Right ventricle myocardium superior (tissue), 1 donor: ENCODE measurements around the gene CACFD1. TPM values are rescaled to one million over a fixed set of nuclear protein-coding genes. Genes with fewer than 3 reads are reported as not detected.

Source experiments
- total RNA-seq: library from RNA; stranded (reverse); fragmentation: NEBNext Ultra II Directional; extraction: Animal tissue kit (Norgen Biotek cat#: 25700); gene quantifications from one replicate; pipeline ENCODE4 v1.2.1, GENCODE V29; 2021
- donor health status: DM: no; HTN: yes; CAD: no; lungs with severe emphysema.

The CACFD1 gene
- total RNA-seq, 1 donor from 2014 or later: 12.9 TPM

Other genes with a start within 250 kb of the CACFD1 start
- 2.4 TPM for gene ABO, start 184.8 kb upstream of the CACFD1 start, total RNA-seq
- gene SURF6, start 123.8 kb upstream of the CACFD1 start, total RNA-seq: 11.1 TPM
- 19.2 TPM for gene MED22, start 111.8 kb upstream of the CACFD1 start, total RNA-seq
- 834 TPM for gene RPL7A, start 111.8 kb upstream of the CACFD1 start, total RNA-seq
- gene SURF1, start 103.5 kb upstream of the CACFD1 start, total RNA-seq: 55.4 TPM
- 14.0 TPM for gene SURF2, start 103.4 kb upstream of the CACFD1 start, total RNA-seq
- gene SURF4, start 83.9 kb upstream of the CACFD1 start, total RNA-seq: 58.3 TPM
- 0.27 TPM for gene STKLD1, start 83.6 kb upstream of the CACFD1 start, total RNA-seq
- 18.0 TPM for gene REXO4, start 42.0 kb upstream of the CACFD1 start, total RNA-seq
- 2.8 TPM for gene ADAMTS13, start 37.6 kb upstream of the CACFD1 start, total RNA-seq
- gene SLC2A6, start 19.1 kb downstream of the CACFD1 start, total RNA-seq: 2.9 TPM
- gene MYMK, start 65.0 kb downstream of the CACFD1 start, total RNA-seq: not detected
- gene ADAMTSL2, start 74.7 kb downstream of the CACFD1 start, total RNA-seq: 8.1 TPM
- not detected for gene FAM163B, start 149.4 kb downstream of the CACFD1 start, total RNA-seq
- gene DBH, start 176.4 kb downstream of the CACFD1 start, total RNA-seq: not detected